Bone marrow (tissue), 2 donors: ENCODE data around the gene ECD.

Experiments used
- DNase-seq, 2 donors: peaks; one replicate each; lab custom pipeline; 2025; lab: John Stamatoyannopoulos, UW

ECD gene

DNA sequence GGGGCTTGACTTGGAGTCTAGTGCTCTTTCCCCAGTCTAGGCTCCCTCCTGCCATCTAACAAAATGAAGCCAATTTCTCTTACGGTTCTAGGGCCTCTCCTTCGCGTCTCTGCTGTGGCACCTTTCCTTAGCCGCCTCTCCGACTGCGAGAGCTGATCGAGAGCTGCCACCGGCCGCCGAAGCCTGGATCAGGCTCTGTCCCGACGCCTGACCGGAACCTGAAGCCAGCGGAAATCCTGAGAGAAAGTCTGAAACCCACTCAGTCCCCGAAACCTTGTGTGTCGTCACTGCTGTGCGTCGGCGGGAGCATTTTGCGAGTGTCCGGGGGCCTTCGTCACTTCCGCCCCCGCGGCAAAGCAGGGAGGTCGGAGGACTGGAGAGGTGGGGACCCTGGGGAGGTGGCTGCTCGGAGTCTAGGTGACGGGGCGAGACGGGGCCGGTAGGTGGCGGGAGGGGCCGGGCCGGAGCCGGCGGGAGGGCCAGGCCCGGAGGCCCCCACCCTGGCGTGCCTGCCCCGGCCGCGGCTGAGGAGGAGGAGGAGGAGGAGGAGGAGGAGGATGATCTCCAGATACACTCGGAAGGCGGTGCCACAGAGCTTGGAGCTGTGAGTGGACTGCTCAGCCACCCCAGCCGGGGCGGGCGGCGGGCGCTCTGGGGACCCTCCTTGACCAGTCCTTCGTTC is at the start of gene ECD, which contains the start of gene FAM149B1:
ECD (minus strand) TSS at position 226 of the 682 bp plus-strand sequence. CDS start 4,071 bp downstream, outside the sequence.
FAM149B1 (plus strand) TSS at position 337 of the 682 bp plus-strand sequence; CDS start at position 558, 221 bp downstream.
- DNase-seq: peak; percentile 86 to 88

DNA sequence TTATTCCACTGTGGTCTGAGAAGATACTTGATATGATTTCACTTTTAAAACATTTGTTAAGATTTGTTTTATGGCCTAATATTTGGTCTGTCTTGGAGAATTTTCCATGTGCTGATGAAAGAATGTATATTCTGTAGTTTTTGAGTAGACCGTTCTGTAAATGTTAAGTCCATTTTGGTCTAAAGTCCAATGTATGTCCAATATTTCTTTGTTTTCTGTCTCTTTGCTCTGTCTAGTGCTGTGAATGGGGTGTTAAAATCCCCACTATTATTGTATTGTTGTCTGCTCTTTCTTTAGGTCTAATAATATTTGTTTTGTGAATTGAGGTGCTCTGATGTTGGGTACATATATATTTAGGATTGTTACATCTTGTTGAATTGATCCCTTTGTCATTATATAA is 47.9 kb upstream of the ECD start:
- no peak for DNase-seq

DNA sequence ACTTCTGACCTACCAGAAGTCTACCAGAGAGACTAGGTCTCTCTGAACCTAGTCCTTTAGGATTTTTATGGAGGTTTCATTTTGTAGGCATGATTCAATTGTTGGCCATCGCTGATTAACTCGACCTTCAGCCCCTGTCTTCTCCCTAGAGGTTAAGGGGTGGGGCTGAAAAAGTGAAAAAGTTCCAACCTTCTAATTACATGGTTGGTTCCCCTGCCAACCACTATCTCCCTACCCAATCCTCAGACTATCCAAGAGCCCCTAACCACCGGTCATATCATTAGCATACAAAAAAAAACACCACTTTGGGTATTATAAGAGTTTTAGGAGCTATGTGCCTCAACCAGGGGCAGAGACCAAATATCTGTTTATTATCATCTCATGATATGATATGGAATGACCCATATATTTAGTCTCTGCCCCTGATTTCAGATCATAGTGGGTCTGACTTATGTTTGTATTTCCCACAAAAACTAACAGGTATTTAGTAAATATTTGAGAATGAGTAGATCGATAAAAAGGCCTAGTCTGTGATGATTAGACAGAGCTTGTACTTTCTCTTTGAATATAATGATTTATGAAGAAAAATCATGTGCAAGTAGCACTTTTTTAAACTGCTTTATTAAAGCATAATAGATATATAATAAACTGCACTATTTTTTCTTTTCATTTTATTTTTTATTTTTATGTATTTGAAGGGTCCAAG is 43.5 kb upstream of the ECD start:
- DNase-seq: no peak

DNA sequence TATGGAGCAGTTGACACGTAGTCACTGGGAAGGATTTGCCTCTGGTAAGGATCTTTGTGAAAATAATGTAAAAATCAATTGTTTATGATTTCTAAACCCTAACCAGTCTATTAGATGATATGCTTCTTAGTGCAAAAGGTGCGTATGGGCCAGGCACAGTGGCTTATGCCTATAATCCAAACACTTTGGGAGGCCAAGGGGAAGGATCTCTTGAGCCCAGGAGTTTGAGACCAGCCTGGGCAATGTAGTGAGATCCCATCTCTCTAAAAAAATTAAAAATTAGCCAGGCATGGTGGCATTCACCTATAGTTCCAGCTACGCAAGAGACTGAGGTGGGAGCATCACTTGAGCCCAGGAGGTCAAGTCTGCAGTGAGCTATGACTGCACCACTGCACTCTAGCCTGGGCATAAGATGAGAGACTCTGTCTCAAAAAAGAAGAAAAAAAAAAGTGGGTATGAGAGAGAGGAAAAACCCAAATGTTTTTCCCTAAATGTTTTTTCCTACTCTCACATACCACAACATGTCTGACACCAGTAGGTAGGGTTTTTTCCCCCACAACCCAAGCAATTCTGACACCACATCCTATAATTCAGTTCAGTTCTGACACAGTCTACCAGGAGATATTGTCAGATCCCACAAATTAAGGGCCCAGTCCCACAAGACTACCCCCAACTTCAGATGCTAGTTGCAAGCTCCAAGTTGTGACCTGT is 42.7 kb upstream of the ECD start:
- DNase-seq: no peak

DNA sequence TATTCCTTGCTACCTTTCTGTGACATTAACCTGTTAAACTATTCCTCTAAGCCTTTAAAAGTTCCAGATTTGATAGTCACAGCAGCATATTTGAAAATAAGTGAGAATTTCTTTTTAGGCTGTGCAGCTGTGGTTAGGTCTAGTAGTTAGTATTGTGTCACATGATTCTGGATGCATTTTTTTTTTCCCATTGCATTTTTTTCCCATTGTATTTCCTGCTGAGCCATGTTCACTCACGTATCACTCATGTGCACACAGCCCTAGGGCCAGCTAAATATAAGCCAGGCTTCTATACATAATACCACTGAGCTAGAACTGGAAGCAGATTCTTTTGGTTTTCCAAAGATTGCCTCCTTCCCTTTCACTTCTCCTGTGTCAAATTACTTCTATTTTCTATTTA is 41.9 kb upstream of the ECD start:
- no peak for DNase-seq

DNA sequence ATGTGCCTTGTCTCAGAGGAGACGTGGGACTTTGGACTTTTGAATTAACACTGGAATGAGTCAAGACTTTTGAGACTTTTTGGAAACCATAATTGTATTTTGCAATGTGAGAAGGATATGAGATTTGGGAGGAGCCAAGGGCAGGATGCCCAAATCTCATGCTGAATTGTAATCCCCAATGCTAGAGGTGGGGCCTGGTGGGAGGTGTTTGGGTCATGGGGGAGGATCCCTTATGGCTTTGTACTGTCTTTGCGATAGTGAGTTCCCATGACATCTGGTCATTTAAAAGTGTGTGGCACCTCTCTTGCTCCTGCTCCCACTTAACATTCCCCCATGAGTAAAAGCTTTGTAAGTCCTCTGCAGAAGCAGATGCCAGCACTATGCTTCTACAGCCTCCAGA is 40.1 kb upstream of the ECD start:
- DNase-seq: no peak

DNA sequence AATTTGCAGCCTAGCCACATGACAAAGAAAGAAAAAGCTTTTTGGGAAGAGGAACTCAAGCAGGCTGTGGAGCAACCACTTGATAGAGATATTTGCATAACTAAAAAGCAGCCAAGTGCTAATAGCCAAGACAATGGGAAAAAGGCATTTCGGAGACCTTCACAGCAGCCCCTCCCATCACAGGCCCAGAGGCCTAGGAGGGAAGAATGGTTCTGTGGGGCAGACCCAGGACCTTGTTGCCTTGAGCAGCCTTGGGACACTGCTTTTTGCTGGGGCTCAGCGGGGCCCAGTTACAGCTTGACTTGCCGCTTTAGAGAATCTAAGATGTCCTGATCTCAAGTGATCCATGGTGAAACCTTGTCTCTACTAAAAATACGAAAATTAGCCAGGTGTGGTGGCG is 38.6 kb upstream of the ECD start:
- DNase-seq: no peak

DNA sequence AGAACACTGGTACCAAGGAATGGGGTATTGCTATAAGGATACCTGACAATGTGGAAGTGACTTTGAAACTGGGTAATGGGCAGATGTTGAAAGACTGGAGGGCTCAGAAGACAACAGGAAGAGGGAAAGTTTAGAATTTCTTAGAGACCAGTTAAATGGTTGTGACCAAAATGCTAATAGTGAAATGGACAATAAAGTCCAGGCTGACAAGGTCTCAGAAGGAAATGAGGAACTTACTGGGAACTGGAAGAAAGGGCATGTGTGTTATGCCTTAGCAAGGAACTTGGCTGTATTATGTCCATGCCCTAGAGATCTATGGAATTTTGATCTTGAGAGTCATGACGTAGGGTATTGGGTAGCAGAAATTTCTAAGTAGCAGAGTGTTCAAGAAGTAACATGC is 38.1 kb upstream of the ECD start:
- no peak for DNase-seq

DNA sequence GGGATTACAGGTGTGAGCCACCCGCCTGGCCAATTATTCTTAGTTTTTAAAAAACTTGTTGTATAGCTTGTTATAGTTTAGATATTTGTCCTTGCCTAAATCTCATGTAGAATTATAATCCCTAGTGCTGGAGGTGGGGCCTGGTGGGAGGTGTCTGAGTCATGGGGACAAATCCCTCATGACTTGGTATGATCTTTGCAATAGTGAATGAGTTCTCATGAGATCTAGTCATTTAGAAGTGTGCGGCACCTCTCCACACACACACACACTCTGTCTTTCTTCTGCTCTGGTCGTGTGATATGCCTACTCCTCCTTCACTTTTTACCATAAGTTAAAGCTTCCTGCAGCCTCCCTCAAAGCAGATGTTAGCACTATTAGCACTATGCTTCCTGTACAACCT is 37.3 kb upstream of the ECD start:
- DNase-seq: no peak

DNA sequence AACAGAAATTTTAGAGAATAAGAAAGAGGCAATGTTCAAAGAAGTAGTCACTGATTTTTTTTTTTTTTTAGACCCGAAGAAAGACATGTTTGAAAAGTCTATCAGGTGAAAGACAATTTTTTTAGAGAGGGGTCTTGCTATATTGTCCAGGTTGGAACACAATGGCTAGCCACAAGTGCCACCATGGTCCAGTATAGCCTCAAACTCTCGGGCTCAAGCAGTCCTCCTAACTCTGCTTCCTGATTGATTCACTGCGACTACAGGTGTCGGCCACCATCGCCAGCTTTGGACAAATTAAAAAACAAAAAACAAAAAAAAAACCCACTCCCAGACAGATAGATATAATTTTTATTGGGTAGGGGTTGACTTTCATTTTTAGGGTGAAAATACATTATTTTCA is 22.4 kb upstream of the ECD start:
- no peak for DNase-seq

DNA sequence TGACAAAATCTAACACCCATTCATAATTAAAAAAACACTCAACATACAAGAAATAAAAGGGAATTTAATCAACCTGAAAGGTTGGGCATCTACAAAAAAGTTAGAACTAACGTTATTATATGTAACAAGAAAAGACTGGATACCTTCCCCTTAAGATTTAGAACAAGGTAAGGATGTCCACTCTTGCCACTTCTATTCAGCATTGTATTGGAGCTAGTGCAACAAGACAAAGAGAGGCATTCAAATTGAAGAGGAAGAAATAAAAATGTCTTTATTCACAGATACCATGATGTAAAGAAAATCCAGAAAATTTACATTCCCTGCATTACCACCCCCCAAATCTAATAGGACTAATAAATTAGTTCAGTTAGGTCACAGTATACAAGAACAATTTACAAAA is 18.5 kb upstream of the ECD start:
- DNase-seq: no peak

DNA sequence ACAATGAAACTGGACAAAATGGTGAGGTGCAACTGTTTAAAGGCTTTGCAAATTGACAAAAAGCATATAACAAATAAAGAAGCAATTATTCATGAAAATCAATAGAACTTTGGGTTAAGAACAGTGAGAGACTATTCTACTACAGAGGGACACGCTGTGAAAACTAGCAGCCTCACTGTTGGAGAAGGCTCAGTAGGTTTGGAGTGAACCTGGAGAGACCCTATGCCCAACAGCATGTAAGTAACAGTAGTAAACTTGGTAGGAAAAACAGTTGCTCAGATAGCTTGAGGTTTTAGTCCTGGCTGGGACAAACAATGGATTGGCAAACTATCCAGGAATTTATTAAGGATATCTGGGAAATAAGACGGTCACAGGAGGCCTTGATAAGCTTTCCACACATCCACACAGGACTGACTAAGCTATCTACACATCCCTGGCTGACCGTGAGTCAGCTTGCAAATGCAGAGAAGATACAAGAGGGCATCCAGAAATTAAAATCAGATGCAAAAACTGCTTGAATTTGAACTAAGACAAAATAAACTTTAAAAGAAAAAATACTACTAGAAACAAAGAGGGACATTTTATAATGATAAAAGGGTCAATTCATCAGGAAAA is 16.0 kb upstream of the ECD start:
- DNase-seq: no peak

DNA sequence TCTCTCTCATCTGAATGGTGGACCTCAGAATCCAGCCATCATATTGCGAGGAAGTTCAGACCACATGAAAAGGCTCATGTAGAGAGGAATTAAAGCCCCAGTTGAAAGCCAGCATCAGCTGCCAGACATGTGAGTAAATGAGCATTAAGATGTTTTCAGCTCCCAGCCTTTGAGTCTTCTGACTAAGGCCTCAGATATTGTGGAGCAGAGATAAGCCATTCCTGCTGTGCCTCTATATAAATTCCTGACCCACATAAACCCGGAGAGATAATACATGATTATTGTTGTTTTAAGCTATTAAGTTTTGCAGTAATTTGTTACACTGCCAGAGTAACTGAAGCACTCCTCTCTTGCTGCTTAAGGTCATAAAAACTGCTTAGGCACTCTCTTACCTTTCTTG is 14.8 kb upstream of the ECD start:
- no peak for DNase-seq

DNA sequence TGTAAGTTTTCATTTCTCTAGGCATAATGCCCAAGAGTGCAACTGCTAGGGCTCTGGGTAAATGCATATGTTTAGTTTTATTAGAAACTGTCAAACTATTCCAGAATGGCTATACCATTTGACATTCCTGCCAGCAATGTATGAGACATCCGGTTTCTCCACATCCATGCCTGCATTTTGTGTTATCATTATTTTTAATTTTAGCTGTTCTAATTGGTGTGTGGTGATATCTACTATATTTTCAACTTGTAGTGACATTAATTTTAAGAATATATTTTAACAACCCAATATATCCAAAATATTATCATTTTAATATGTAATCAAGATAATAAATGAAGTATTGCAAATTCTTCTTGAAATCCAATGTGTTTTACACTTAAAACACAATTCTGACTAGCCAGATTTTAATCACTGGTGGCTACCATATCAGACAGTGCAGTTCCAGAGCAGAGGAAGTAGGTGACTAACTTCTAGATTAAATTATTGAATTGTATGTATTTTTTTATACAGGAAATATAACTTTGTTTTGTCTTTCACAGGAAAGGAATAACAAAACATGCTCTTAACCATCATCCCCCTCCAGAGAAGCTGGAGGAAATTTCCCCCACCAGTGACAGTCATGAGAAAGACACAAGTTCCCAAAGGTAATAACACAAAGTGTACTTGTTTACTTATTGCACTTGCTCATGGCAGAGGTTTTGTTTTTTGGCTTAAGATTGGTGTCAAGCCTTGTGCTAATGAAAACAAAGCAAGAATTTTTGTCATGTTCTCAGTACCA is 6.5 kb upstream of the ECD start:
- DNase-seq: no peak

DNA sequence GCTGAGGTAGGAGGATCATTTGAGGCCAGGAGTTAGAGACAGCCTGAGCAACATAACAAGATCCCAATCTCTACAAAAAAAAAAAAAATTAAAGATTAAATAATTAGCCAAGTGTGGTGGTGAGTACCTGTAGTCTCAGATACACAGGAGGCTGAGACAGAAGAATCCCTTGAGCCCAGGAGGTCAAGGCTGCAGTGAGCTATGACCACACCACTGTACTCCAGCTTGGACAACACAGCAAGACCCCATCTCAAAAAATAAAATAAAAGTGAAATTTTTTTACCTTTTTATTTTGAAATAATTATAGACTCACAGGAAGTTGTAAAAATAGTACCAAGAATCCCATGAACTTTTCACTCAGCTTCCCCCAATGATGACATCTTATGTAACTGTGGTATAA is 5.1 kb upstream of the ECD start:
- DNase-seq: no peak

DNA sequence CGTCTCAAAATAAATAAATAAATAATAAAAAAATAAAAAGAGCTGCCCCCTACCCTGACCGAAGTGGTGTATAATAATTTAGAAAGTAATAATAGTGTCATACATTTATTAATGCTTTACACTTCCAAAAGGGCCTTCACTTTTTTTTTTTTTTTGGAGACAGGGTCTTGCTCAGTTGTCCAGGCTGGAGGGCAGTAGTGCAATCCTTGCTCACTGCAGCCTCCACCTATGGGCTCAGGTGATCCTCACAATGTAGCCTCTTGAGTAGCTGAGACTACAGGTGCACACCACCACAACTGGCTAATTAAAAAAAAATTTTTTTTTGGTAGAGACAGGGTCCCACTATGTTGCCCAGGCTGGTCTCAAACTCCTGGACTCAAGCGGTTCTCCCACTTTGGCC is 1.5 kb upstream of the ECD start:
- DNase-seq: no peak

DNA sequence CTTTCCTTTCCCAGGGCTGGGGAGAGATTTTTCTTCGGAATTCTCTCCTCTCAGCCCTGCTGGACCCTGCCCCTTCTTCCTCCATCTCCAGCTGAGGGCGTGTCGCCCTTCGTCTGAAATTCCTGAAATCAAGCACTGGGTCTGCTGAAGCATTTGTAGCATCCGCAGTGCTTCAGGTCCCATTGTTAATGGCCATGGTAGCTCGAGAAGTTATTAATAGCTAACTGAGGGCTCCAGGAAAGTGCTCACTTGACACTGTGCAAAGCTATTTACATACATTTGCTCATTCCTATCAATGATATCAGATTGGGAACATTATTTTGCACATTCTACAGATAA is 626 bp upstream of the ECD start:
- DNase-seq: no peak

DNA sequence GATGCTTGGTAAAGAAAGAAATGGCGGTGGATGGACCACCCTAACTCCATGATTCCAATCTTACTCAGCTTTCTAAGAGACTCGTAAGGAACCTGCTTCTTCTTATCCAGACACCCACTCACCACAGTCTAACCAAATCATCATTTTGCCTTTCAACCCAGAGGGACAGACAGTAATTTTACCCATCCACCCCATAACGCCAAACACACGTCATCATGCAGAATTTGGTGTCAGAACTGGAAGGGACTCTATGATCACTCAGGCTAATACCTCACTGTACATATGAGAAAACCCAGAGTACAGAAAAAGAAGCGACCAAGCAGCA is 388 bp downstream of the ECD start:
- no peak for DNase-seq

DNA sequence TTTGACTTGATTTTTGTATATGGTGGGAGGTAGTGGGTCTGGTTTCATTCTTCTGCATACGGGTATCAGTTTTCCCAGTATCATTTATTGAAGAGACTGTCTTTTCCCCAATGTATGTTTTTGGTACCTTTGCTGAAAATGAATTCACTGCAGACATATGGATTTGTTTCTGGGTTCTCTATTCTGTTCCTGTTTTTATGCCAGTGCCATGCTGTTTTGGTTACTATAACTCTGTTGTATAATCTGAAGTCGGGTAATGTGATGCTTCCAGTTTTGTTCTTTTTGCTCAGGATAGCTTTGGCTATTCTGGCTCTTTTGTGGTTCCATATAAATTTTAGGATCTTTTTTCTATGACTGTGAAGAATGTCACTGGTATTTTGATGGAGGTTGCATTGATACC is 836 bp downstream of the ECD start:
- DNase-seq: no peak

DNA sequence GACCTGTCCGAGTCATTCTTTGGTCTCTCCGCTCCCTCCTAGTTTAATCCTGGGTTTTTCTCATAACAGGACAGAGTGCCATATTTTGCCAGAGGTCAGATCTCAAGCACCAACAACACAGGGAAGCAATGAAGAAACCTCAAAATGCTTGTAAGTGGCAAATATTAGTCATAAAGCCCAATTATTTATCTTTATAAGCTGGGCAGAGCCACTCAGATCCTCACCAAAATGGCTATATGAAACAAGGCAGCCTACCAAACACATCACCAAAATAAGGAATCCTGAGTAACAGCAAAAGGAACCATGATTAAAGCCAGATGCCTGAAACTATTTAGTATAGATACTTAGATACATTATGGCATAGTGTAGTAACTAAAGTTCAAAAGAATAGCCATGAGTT is 4.7 kb downstream of the ECD start:
- DNase-seq: no peak

DNA sequence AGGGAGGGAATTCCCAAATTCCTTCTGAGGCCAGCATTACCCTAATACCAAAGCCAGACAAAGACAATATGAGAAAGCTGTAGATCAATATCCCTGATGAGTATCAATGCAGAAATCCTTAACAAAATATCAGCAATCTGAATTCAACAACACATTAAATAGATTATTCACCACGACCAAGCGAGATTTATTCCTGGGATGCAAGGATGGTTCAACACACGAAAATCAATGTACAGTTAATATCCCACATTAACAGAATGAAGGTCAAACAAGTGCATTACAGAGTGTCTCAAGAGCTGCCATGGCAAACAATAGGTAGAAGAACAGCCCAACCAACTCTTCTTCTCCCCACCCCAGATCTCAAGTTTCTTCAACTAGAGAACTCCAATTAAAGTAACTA is 6.1 kb downstream of the ECD start:
- DNase-seq: no peak

DNA sequence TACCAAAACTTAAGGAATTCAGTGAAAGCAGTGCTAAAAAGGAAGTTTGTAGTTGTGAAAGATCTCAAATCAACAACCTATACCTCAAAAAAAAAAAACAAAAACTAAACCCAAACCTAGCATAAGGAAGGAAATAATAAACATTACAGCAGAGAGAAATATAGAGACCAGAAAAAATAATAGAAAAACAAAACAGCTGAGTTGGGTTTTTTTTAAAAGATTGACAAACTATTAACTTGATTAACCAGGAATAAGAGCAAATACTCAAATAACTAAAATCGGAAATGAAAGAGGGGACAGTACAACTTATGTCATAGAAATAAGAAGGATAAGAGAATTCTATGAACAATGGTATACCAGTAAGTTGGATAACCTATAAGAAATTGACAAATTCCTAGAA is 6.7 kb downstream of the ECD start:
- DNase-seq: no peak
